Sigmoid colon (tissue), 7 donors: Measurements from ENCODE around the gene WSB1. TPM values are rescaled to one million over a fixed set of nuclear protein-coding genes. Genes with fewer than 3 reads are reported as not detected.

Experiments
- DNase-seq: peaks from one replicate; pipeline ENCODE4 v3.0.0-alpha.2; 2019
- H3K27ac ChIP-seq, 4 donors: fragments of 200-600 bp; sonication (generic); one replicate each; pipeline ENCODE4 v1.5.1; 2016 to 2019; ENCODE audit warnings: mild to moderate bottlenecking in 1 of 4
- H3K27me3 ChIP-seq, 3 donors: fragments of 200-600 bp; sonication (generic); one replicate each; pipeline ENCODE4 v1.5.1; 2019; ENCODE audit warnings: mild to moderate bottlenecking in 1 of 3
- H3K36me3 ChIP-seq, 4 donors: fragments of 200-600 bp; sonication (generic); one replicate each; pipeline ENCODE4 v1.5.1; 2016 to 2019
- H3K4me1 ChIP-seq, 4 donors: fragments of 200-600 bp; sonication (generic); one replicate each; pipeline ENCODE4 v1.5.1; 2017 to 2019
- H3K4me3 ChIP-seq, 4 donors: fragments of 200-600 bp; sonication (generic); one replicate each; pipeline ENCODE4 v1.5.1; 2017 to 2019; ENCODE audit warnings: mild to moderate bottlenecking in 2 of 4, moderate library complexity in 1 of 4
- H3K9me3 ChIP-seq, 4 donors: fragments of 200-600 bp in 3 of 4; sonication (generic) in 3 of 4; one replicate each; pipeline versions ENCODE4 v1.5.1 to v1.6.1; 2013 to 2019
- CTCF ChIP-seq, 4 experiments: fragments of 450-650 bp in 3 of 4; fragments of 200-600 bp in 1 of 4; IDR thresholded peaks; one replicate each; pipeline ENCODE4 v1.5.1; 2016 to 2019; ENCODE audit warnings: antibody characterized with exemption in 4 of 4, mild to moderate bottlenecking in 3 of 4, moderate library complexity in 2 of 4
- EP300 ChIP-seq, 4 donors: sonication (generic); formaldehyde crosslinking; IDR thresholded peaks; one replicate each; pipeline ENCODE4 v1.6.1; 2017; ENCODE audit warnings: antibody characterized with exemption in 4 of 4
- POLR2A ChIP-seq, 2 donors: fragments of 450-650 bp; IDR thresholded peaks; one replicate each; pipeline ENCODE4 v1.6.1; 2016; ENCODE audit warnings: antibody characterized with exemption in 2 of 2, mild to moderate bottlenecking in 2 of 2, moderate library complexity in 2 of 2
- POLR2AphosphoS5 ChIP-seq, 4 donors: sonication (generic); formaldehyde crosslinking; IDR thresholded peaks; one replicate each; pipeline ENCODE4 v1.6.1; 2017; ENCODE audit warnings: antibody characterized with exemption in 4 of 4
- WGBS, 2 donors: extraction: QIAGEN DNeasy Blood & Tissue Kit; methylation state at CpG; one replicate each; pipeline ENCODE4 v1.1.7; 2013; 5-methylcytosine and 5-hydroxymethylcytosine counted together
- intact Hi-C: fragments of 100-400 bp; cut with DNase I; formaldehyde crosslinking; loops from one replicate; pipeline ENCODE4 v1.15.1; 2023
- polyA plus RNA-seq, 3 donors: library from polyadenylated mRNA; stranded (reverse); fragments of 200-250 nt; gene quantifications; one replicate each; pipeline ENCODE4 v1.2.3, GENCODE V29; 2013
- total RNA-seq, 4 donors: library from RNA; depleted of rRNA; stranded (reverse); fragments of >200 nt; gene quantifications; one replicate each; pipeline ENCODE4 v1.1.0, GENCODE V29; 2016
- donor health status: healthy with polysubstance abuse.
- donor health status: Bipolar disorder and iron deficiency.
- donor health status: healthy.

WSB1 gene
- total and polyA plus RNA-seq, 7 donors, result 23.4 to 240 (median 111) TPM

GRCh38 chr17:27343977-27344607, 50.2 kb downstream of the WSB1 start:
- WGBS, 2 donors, result 40 to 52% methylated on average over 3 of the region's 3 CpGs
- no peak for DNase-seq
- intact Hi-C loops, result no loop called here

GRCh38 chr17:27345141-27345904, 51.4 kb downstream of the WSB1 start:
- H3K9me3 ChIP-seq, result no peaks in the 10 kb centered on the region
- no peaks in the 10 kb centered on the region for H3K27me3 ChIP-seq
- H3K27ac ChIP-seq, result peak overlapping the region in 1 of 4 donors; percentile 44
- no peaks in the 10 kb centered on the region for H3K36me3 ChIP-seq
- H3K4me1 ChIP-seq, result peaks cover 0 to 27% (median 6%) of the 10 kb centered on the region in 4 donors
- DNase-seq, result no peak
- intact Hi-C loops, result no loop called here
- peak overlapping the region in 1 of 4 donors; percentile 5 for H3K4me3 ChIP-seq
- TF ChIP-seq POLR2AphosphoS5 (IDR thresholded peaks at IDR 0.05) (peak in 2 of 4 donors; percentile 17 to 23), CTCF (IDR thresholded peaks at IDR 0.05) (no peak)
- 70 to 75% methylated on average over 17 of the region's 17 CpGs for WGBS, 2 donors

More at GRCh38 chr17:27343977-27344607, 50.2 kb downstream of the WSB1 start:
- Histone ChIP-seq H3K27me3 (no peaks in the 10 kb centered on the region), H3K36me3 (no peaks in the 10 kb centered on the region), H3K27ac (peak overlapping the region in 1 of 4 donors; percentile 12), H3K4me1 (peaks cover 0 to 22% (median 6%) of the 10 kb centered on the region in 4 donors), H3K9me3 (no peaks in the 10 kb centered on the region), H3K4me3 (no peak overlapping the region)
- TF ChIP-seq EP300 (IDR thresholded peaks at IDR 0.05) (no peak), POLR2AphosphoS5 (IDR thresholded peaks at IDR 0.05) (no peak), POLR2A (IDR thresholded peaks at IDR 0.05) (no peak)

- Histone ChIP-seq H3K4me1 (peaks cover 0 to 22% (median 6%) of the 10 kb centered on the region in 4 donors), H3K36me3 (no peaks in the 10 kb centered on the region), H3K27me3 (no peaks in the 10 kb centered on the region), H3K4me3 (no peak overlapping the region), H3K9me3 (no peaks in the 10 kb centered on the region), H3K27ac (peak overlapping the region in 1 of 4 donors; percentile 26)
- TF ChIP-seq POLR2A (IDR thresholded peaks at IDR 0.05) (no peak), POLR2AphosphoS5 (IDR thresholded peaks at IDR 0.05) (no peak), EP300 (IDR thresholded peaks at IDR 0.05) (no peak)
- WGBS, 2 donors, result 90 to 94% methylated on average over 8 of the region's 8 CpGs
- intact Hi-C loops, result no loop called here
- DNase-seq, result no peak
Measured at GRCh38 chr17:27346228-27346899, 52.5 kb downstream of the WSB1 start.

GRCh38 chr17:27348196-27348595, 54.3 kb downstream of the WSB1 start:
- H3K9me3 ChIP-seq, result no peaks in the 10 kb centered on the region
- DNase-seq, result no peak
- 52 to 61% methylated on average over 2 of the region's 2 CpGs for WGBS, 2 donors
- peak overlapping the region; percentile 82 to 96 (median 84) for H3K27ac ChIP-seq
- no peak for TF ChIP-seq EP300 (IDR thresholded peaks at IDR 0.05)
- no peak for TF ChIP-seq POLR2A (IDR thresholded peaks at IDR 0.05)
- no peak for TF ChIP-seq POLR2AphosphoS5 (IDR thresholded peaks at IDR 0.05)
- TF ChIP-seq CTCF (IDR thresholded peaks at IDR 0.05), result no peak
- H3K4me3 ChIP-seq, result peak overlapping the region in 1 of 4 donors; percentile 57
- H3K4me1 ChIP-seq, result peaks cover 0 to 27% (median 14%) of the 10 kb centered on the region in 4 donors
- no peaks in the 10 kb centered on the region for H3K27me3 ChIP-seq
- H3K36me3 ChIP-seq, result no peaks in the 10 kb centered on the region
- intact Hi-C loops, result no loop called here

GRCh38 chr17:27349540-27350021, 55.7 kb downstream of the WSB1 start:
- H3K27me3 ChIP-seq, result no peaks in the 10 kb centered on the region
- no peaks in the 10 kb centered on the region for H3K36me3 ChIP-seq
- 53 to 70% methylated on average over 34 of the region's 34 CpGs for WGBS, 2 donors
- peak overlapping the region; percentile 82 to 96 (median 84) for H3K27ac ChIP-seq
- peak overlapping the region in 3 of 4 donors; percentile 39 to 57 (median 46) for H3K4me3 ChIP-seq
- intact Hi-C loops, result loop anchor here (5.0 kb wide), 2 partner anchors 112 to 303 kb away; no protein-coding TSS in a partner anchor
- TF ChIP-seq POLR2AphosphoS5 (IDR thresholded peaks at IDR 0.05) (no peak), CTCF (IDR thresholded peaks at IDR 0.05) (no peak), POLR2A (IDR thresholded peaks at IDR 0.05) (no peak), EP300 (IDR thresholded peaks at IDR 0.05) (no peak)
- DNase-seq, result no peak
- H3K4me1 ChIP-seq, result peaks cover 0 to 30% (median 22%) of the 10 kb centered on the region in 4 donors
- H3K9me3 ChIP-seq, result no peaks in the 10 kb centered on the region
